Liver (tissue), 9 donors: ENCODE data around the gene TFF3. TPM values are rescaled to one million over a fixed set of nuclear protein-coding genes. Genes with fewer than 3 reads are reported as not detected.

Experiments used
- DNase-seq: peaks from one replicate; pipeline ENCODE4 v3.0.0-alpha.2; 2017; ENCODE audit warnings: low spot score
- H3K27ac ChIP-seq, 2 donors: one replicate each; pipeline ENCODE4 v1.7.0; 2013; ENCODE audit warnings: inconsistent platforms in 2 of 2, low read length in 2 of 2, control low read depth in 1 of 2, low read depth in 1 of 2, mild to moderate bottlenecking in 1 of 2
- H3K27me3 ChIP-seq, 4 donors: one replicate each; pipeline versions ENCODE4 v1.6.1 to v1.7.0; 2013; ENCODE audit warnings: low read length in 3 of 4, inconsistent platforms in 1 of 4, mild to moderate bottlenecking in 1 of 4, moderate library complexity in 1 of 4; ENCODE audit not compliant: control insufficient read depth in 4 of 4, insufficient read depth in 4 of 4
- H3K36me3 ChIP-seq, 4 donors: one replicate each; pipeline versions ENCODE4 v1.6.1 to v1.7.0; 2013; ENCODE audit warnings: low read length in 3 of 4, mild to moderate bottlenecking in 3 of 4, low read depth in 1 of 4, moderate library complexity in 1 of 4; ENCODE audit not compliant: control insufficient read depth in 4 of 4, insufficient read depth in 3 of 4
- H3K4me1 ChIP-seq, 4 donors: one replicate each; pipeline versions ENCODE4 v1.6.1 to v1.7.0; 2013; ENCODE audit warnings: low read length in 3 of 4, mild to moderate bottlenecking in 3 of 4, moderate library complexity in 1 of 4; ENCODE audit not compliant: control insufficient read depth in 4 of 4, insufficient read depth in 4 of 4
- H3K4me3 ChIP-seq, 3 donors: one replicate each; pipeline versions ENCODE4 v1.6.1 to v1.7.0; 2013; ENCODE audit warnings: low read length in 3 of 3, control low read depth in 1 of 3, low read depth in 1 of 3, mild to moderate bottlenecking in 1 of 3
- H3K9ac ChIP-seq, 2 donors: one replicate each; pipeline ENCODE4 v1.7.0; 2013; ENCODE audit warnings: low read length in 2 of 2, mild to moderate bottlenecking in 2 of 2, moderate library complexity in 2 of 2, control low read depth in 1 of 2, low read depth in 1 of 2
- H3K9me3 ChIP-seq, 4 donors: one replicate each; pipeline versions ENCODE4 v1.6.1 to v1.7.0; 2013; ENCODE audit warnings: low read length in 3 of 4; ENCODE audit not compliant: control insufficient read depth in 4 of 4
- EGR1 ChIP-seq, 2 donors: IDR thresholded peaks; 2 replicates each; pipeline ENCODE4 v1.6.1; 2016 to 2018; ENCODE audit warnings: antibody characterized with exemption in 2 of 2, low read depth in 2 of 2
- FOXA1 ChIP-seq: IDR thresholded peaks from 2 replicates; pipeline ENCODE4 v1.6.1; 2016; ENCODE audit warnings: antibody characterized with exemption
- FOXA2 ChIP-seq: IDR thresholded peaks from 2 replicates; pipeline ENCODE4 v1.6.1; 2016; ENCODE audit warnings: antibody characterized with exemption
- GABPA ChIP-seq, 2 donors: IDR thresholded peaks in 1 of 2; conservative IDR thresholded peaks in 1 of 2; 2 replicates each; pipeline ENCODE4 v1.6.1; 2016; ENCODE audit warnings: antibody characterized with exemption in 2 of 2, mild to moderate bottlenecking in 1 of 2, moderate library complexity in 1 of 2
- HNF4A ChIP-seq, 2 donors: conservative IDR thresholded peaks; 2 replicates each; pipeline ENCODE4 v1.6.1; 2016; ENCODE audit warnings: antibody characterized with exemption in 2 of 2, mild to moderate bottlenecking in 2 of 2
- HNF4G ChIP-seq: IDR thresholded peaks from 2 replicates; pipeline ENCODE4 v1.6.1; 2016; ENCODE audit warnings: antibody characterized with exemption
- JUND ChIP-seq, 2 donors: IDR thresholded peaks; 2 replicates each; pipeline ENCODE4 v1.6.1; 2016; ENCODE audit warnings: antibody characterized with exemption in 2 of 2
- NR2F2 ChIP-seq: IDR thresholded peaks from 2 replicates; pipeline ENCODE4 v1.6.1; 2016; ENCODE audit warnings: antibody characterized with exemption
- RAD21 ChIP-seq, 2 donors: IDR thresholded peaks; 2 replicates each; pipeline ENCODE4 v1.6.1; 2016; ENCODE audit warnings: antibody characterized with exemption in 2 of 2, mild to moderate bottlenecking in 2 of 2
- RXRA ChIP-seq, 2 donors: IDR thresholded peaks; 2 replicates each; pipeline ENCODE4 v1.6.1; 2017 to 2018; ENCODE audit warnings: antibody characterized with exemption in 2 of 2, mild to moderate bottlenecking in 1 of 2
- SP1 ChIP-seq: IDR thresholded peaks from 2 replicates; pipeline ENCODE4 v1.6.1; 2018; ENCODE audit warnings: antibody characterized with exemption, mild to moderate bottlenecking
- TAF1 ChIP-seq: conservative IDR thresholded peaks from 2 replicates; pipeline ENCODE4 v1.6.1; 2016; ENCODE audit warnings: antibody characterized with exemption, mild to moderate bottlenecking
- WGBS: extraction: QIAGEN DNeasy Blood & Tissue Kit; methylation state at CpG from one replicate; pipeline ENCODE4 v1.1.7; 2013; 5-methylcytosine and 5-hydroxymethylcytosine counted together
- polyA plus RNA-seq, 2 donors: library from polyadenylated mRNA; stranded (reverse) in 1 of 2; unstranded in 1 of 2; fragments of 200-250 nt in 1 of 2; fragments of >200 nt in 1 of 2; fragmentation: Nextera tagmentation in 1 of 2; extraction: Ambion mirVana in 1 of 2; gene quantifications; one replicate each; pipeline versions ENCODE4 v1.2.1 to v1.2.3, GENCODE V29; 2013 to 2015
- total RNA-seq, 2 donors: library from RNA; depleted of rRNA; stranded (reverse); fragments of >200 nt; gene quantifications; one replicate each; pipeline ENCODE4 v1.2.3, GENCODE V29; 2014
- TF ChIP-seq, protein P1 (sequence below): IDR thresholded peaks from 2 replicates; pipeline ENCODE4 v1.6.1; 2016; ENCODE audit warnings: antibody characterized with exemption, mild to moderate bottlenecking
- TF ChIP-seq, protein P2 (sequence below): IDR thresholded peaks from 2 replicates; pipeline ENCODE4 v1.6.1; 2016; ENCODE audit warnings: antibody characterized with exemption
- TF ChIP-seq, protein P3 (sequence below): IDR thresholded peaks from 2 replicates; pipeline ENCODE4 v1.6.1; 2016; ENCODE audit warnings: antibody characterized with exemption
- donor health status: healthy.
- donor health status: healthy.
- donor health status: healthy.
- donor health status: healthy.
- donor health status: healthy.

TFF3 gene
- total and polyA plus RNA-seq, 4 donors = 0.09 to 4.1 (median 1.5) TPM

DNA sequence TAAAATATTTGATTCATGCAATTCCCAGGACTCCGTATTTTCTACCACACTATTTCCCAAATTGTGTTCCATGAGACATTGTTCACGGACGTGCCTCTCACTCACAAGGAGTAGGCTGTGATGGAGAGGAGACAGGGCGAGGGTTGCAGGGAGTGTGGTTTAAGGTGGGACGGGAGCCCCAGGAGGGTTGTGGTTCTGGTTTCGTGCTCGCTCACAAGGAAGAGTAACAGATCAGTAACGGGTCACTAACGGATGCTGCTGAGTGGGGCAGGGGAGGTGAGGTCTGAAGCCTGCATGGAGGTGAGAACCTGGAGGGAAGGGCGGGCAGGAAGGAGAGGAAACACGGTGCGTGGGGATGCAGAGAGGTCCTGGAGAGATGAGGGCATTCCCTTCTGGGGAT lies 28.8 kb downstream of the TFF3 start:
- Histone ChIP-seq H3K9ac (no peak overlapping the region), H3K4me1 (peaks cover 0 to 2% (median 1%) of the 10 kb centered on the region in 4 donors), H3K4me3 (no peak overlapping the region), H3K36me3 (peaks cover 0 to 6% (median 0%) of the 10 kb centered on the region in 4 donors), H3K9me3 (no peaks in the 10 kb centered on the region), H3K27me3 (no peaks in the 10 kb centered on the region), H3K27ac (no peak overlapping the region)
- TF ChIP-seq JUND (IDR thresholded peaks at IDR 0.05) (no peak), EGR1 (IDR thresholded peaks at IDR 0.05; ENCODE audit: low read depth in 2 of 2) (no peak), GABPA (IDR thresholded peaks at IDR 0.05 in 1 of 2, conservative IDR thresholded peaks at IDR 0.05 in 1 of 2) (no peak), RAD21 (IDR thresholded peaks at IDR 0.05) (no peak), SP1 (no peak), FOXA1 (no peak)
- TF ChIP-seq, protein P1, sequence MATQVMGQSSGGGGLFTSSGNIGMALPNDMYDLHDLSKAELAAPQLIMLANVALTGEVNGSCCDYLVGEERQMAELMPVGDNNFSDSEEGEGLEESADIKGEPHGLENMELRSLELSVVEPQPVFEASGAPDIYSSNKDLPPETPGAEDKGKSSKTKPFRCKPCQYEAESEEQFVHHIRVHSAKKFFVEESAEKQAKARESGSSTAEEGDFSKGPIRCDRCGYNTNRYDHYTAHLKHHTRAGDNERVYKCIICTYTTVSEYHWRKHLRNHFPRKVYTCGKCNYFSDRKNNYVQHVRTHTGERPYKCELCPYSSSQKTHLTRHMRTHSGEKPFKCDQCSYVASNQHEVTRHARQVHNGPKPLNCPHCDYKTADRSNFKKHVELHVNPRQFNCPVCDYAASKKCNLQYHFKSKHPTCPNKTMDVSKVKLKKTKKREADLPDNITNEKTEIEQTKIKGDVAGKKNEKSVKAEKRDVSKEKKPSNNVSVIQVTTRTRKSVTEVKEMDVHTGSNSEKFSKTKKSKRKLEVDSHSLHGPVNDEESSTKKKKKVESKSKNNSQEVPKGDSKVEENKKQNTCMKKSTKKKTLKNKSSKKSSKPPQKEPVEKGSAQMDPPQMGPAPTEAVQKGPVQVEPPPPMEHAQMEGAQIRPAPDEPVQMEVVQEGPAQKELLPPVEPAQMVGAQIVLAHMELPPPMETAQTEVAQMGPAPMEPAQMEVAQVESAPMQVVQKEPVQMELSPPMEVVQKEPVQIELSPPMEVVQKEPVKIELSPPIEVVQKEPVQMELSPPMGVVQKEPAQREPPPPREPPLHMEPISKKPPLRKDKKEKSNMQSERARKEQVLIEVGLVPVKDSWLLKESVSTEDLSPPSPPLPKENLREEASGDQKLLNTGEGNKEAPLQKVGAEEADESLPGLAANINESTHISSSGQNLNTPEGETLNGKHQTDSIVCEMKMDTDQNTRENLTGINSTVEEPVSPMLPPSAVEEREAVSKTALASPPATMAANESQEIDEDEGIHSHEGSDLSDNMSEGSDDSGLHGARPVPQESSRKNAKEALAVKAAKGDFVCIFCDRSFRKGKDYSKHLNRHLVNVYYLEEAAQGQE = no peak
- TF ChIP-seq, protein P2, sequence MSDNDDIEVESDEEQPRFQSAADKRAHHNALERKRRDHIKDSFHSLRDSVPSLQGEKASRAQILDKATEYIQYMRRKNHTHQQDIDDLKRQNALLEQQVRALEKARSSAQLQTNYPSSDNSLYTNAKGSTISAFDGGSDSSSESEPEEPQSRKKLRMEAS = no peak
- no peak for DNase-seq
- 89% methylated on average over 12 of the region's 12 CpGs for WGBS

DNA sequence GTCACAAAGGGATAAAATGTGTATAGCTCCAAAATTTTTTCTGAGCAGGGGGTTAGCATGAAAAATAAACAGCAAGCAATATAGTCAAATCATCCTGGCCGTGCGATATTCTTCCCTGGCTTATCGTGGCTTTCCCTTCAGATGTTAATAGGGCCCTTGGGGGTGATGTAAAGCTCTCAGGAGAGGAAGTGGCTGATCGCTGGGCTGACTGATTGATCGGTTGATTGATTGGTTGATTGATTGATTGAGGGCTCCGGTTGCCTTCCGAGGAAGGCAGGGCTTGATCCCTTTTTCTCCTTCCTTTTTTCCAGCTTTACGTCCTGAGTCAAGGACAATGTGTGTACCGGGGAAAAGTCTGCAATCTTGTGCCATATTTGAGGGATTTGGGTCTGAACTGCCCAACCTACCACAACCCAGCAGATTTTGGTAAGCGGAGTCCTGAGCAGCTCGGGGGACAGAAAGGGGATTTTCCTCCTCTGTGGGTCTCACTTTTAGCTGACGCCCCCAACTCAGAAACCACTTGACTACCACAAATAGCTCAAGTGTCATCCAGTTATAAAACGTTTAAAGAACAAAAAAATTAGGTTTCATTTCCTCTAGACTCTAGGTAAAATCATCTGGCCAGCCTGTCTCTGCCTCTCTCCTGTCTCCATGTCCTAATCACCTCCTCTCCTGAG lies 29.5 kb downstream of the TFF3 start:
- H3K36me3 ChIP-seq = peaks cover 0 to 6% (median 0%) of the 10 kb centered on the region in 4 donors
- H3K4me3 ChIP-seq = no peak overlapping the region
- TF ChIP-seq SP1 (no peak), HNF4G (no peak), RXRA (IDR thresholded peaks at IDR 0.05) (no peak), FOXA2 (no peak), EGR1 (IDR thresholded peaks at IDR 0.05; ENCODE audit: low read depth in 2 of 2) (no peak), NR2F2 (no peak), JUND (IDR thresholded peaks at IDR 0.05) (no peak), HNF4A (conservative IDR thresholded peaks at IDR 0.05) (no peak)
- TF ChIP-seq, protein P2 = no peak
- TF ChIP-seq, protein P3, sequence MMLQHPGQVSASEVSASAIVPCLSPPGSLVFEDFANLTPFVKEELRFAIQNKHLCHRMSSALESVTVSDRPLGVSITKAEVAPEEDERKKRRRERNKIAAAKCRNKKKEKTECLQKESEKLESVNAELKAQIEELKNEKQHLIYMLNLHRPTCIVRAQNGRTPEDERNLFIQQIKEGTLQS = no peak
- DNase-seq = no peak
- no peak overlapping the region for H3K9ac ChIP-seq
- H3K9me3 ChIP-seq = no peaks in the 10 kb centered on the region
- 92% methylated on average over 13 of the region's 13 CpGs for WGBS
- H3K27me3 ChIP-seq = no peaks in the 10 kb centered on the region
- H3K27ac ChIP-seq = no peak overlapping the region
- peaks cover 1 to 9% (median 6%) of the 10 kb centered on the region in 4 donors for H3K4me1 ChIP-seq

DNA sequence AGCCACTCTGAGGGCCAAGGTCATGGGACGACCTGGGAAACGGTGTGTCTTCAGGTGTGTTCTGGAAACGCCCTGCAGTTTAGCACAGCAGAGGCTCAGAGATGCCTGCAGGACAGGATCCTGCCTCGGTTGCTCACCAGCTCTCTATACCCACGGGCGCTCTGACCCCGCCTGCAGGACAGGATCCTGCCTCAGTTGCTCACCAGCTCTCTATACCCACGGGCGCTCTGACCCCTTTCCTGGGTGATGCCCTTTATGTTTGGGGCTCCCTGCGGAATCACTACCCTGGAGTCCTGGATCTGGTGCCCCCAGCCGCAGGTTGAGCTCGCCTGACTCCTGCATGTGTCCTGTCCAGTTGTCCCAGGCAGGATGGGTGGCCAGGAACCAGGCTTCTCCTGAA lies 32.5 kb downstream of the TFF3 start:
- 95% methylated on average over 12 of the region's 12 CpGs for WGBS

More for the DNA sequence above, 32.5 kb downstream of the TFF3 start:
- TF ChIP-seq HNF4A (conservative IDR thresholded peaks at IDR 0.05) (no peak), SP1 (no peak), FOXA1 (no peak), NR2F2 (no peak), RXRA (IDR thresholded peaks at IDR 0.05) (no peak), HNF4G (no peak), RAD21 (IDR thresholded peaks at IDR 0.05) (no peak), JUND (IDR thresholded peaks at IDR 0.05) (no peak), EGR1 (IDR thresholded peaks at IDR 0.05; ENCODE audit: low read depth in 2 of 2) (no peak), TAF1 (no peak)
- TF ChIP-seq, protein P1 = no peak
- TF ChIP-seq, protein P3 = no peak
- no peak for DNase-seq
- H3K27me3 ChIP-seq = no peaks in the 10 kb centered on the region
- H3K4me3 ChIP-seq = no peak overlapping the region
- H3K27ac ChIP-seq = no peak overlapping the region
- H3K4me1 ChIP-seq = peaks cover 1 to 11% (median 6%) of the 10 kb centered on the region in 4 donors
- no peaks in the 10 kb centered on the region for H3K9me3 ChIP-seq
- no peaks in the 10 kb centered on the region for H3K36me3 ChIP-seq
- H3K9ac ChIP-seq = no peak overlapping the region
